Measurements from ENCODE around the gene STK4.
"Not testable (repeated sequence)": the region's sequence is repeated elsewhere in the genome, so short reads cannot be mapped to it uniquely, and the experiment has no call there.

Gene STK4

GRCh38 chr20:45056473-45057173 is 90.3 kb downstream of the STK4 start:
- DNase-seq (ENCODE audit: insufficient read length, low spot score) = no peak
- no peak for TF ChIP-seq TAF1 (IDR thresholded peaks at IDR 0.05; ENCODE audit: low read depth, low read length)
- no peak for TF ChIP-seq POLR2AphosphoS5 (IDR thresholded peaks at IDR 0.05; ENCODE audit: low read depth, low read length)
- no peak for TF ChIP-seq SPI1 (IDR thresholded peaks at IDR 0.05; ENCODE audit: low read depth, low read length)
- no peak for TF ChIP-seq PAX5 (IDR thresholded peaks at IDR 0.05; ENCODE audit: insufficient read depth, low read length, severe bottlenecking)
- no peak for TF ChIP-seq POU2F2 (IDR thresholded peaks at IDR 0.05; ENCODE audit: low read depth, low read length)
- TF ChIP-seq POLR2A (IDR thresholded peaks at IDR 0.05; ENCODE audit: low read depth, low read length) = no peak
- FAIRE-seq = no peak

- TF ChIP-seq PAX5 (IDR thresholded peaks at IDR 0.05; ENCODE audit: insufficient read depth, low read length, severe bottlenecking) = no peak
- no peak for TF ChIP-seq POLR2A (IDR thresholded peaks at IDR 0.05; ENCODE audit: low read depth, low read length)
- TF ChIP-seq SPI1 (IDR thresholded peaks at IDR 0.05; ENCODE audit: low read depth, low read length) = no peak
- TF ChIP-seq POLR2AphosphoS5 (IDR thresholded peaks at IDR 0.05; ENCODE audit: low read depth, low read length) = no peak
- TF ChIP-seq TAF1 (IDR thresholded peaks at IDR 0.05; ENCODE audit: low read depth, low read length) = no peak
- no peak for TF ChIP-seq POU2F2 (IDR thresholded peaks at IDR 0.05; ENCODE audit: low read depth, low read length)
- DNase-seq (ENCODE audit: insufficient read length, low spot score) = no peak
- no peak for FAIRE-seq
These were observed 92.0 kb downstream of the STK4 start for GRCh38 chr20:45058168-45058850.

GRCh38 chr20:45059022-45059728 is 92.9 kb downstream of the STK4 start:
- no peak for TF ChIP-seq POU2F2 (IDR thresholded peaks at IDR 0.05; ENCODE audit: low read depth, low read length)
- no peak for TF ChIP-seq POLR2AphosphoS5 (IDR thresholded peaks at IDR 0.05; ENCODE audit: low read depth, low read length)
- TF ChIP-seq TAF1 (IDR thresholded peaks at IDR 0.05; ENCODE audit: low read depth, low read length) = no peak
- TF ChIP-seq POLR2A (IDR thresholded peaks at IDR 0.05; ENCODE audit: low read depth, low read length) = no peak
- no peak for TF ChIP-seq SPI1 (IDR thresholded peaks at IDR 0.05; ENCODE audit: low read depth, low read length)
- no peak for TF ChIP-seq PAX5 (IDR thresholded peaks at IDR 0.05; ENCODE audit: insufficient read depth, low read length, severe bottlenecking)
- FAIRE-seq = peak; percentile 16

GRCh38 chr20:45060294-45060693 is 94.0 kb downstream of the STK4 start:
- no peak for FAIRE-seq
- TF ChIP-seq POLR2A (IDR thresholded peaks at IDR 0.05; ENCODE audit: low read depth, low read length) (no peak), PAX5 (IDR thresholded peaks at IDR 0.05; ENCODE audit: insufficient read depth, low read length, severe bottlenecking) (no peak), POU2F2 (IDR thresholded peaks at IDR 0.05; ENCODE audit: low read depth, low read length) (no peak), POLR2AphosphoS5 (IDR thresholded peaks at IDR 0.05; ENCODE audit: low read depth, low read length) (no peak), SPI1 (IDR thresholded peaks at IDR 0.05; ENCODE audit: low read depth, low read length) (no peak), TAF1 (IDR thresholded peaks at IDR 0.05; ENCODE audit: low read depth, low read length) (no peak)
- DNase-seq (ENCODE audit: insufficient read length, low spot score) = no peak

More at GRCh38 chr20:45059022-45059728, 92.9 kb downstream of the STK4 start:
- no peak for DNase-seq (ENCODE audit: insufficient read length, low spot score)

- no peak for TF ChIP-seq PAX5 (IDR thresholded peaks at IDR 0.05; ENCODE audit: insufficient read depth, low read length, severe bottlenecking)
- no peak for TF ChIP-seq POLR2AphosphoS5 (IDR thresholded peaks at IDR 0.05; ENCODE audit: low read depth, low read length)
- FAIRE-seq = no peak
- DNase-seq (ENCODE audit: insufficient read length, low spot score) = no peak
These were observed 94.9 kb downstream of the STK4 start for GRCh38 chr20:45061244-45061643.

- not testable (repeated sequence) for DNase-seq (ENCODE audit: insufficient read length, low spot score); FAIRE-seq
These were observed 96.8 kb downstream of the STK4 start for GRCh38 chr20:45063107-45063506.

- TF ChIP-seq PAX5 (IDR thresholded peaks at IDR 0.05; ENCODE audit: insufficient read depth, low read length, severe bottlenecking) (no peak), POLR2AphosphoS5 (IDR thresholded peaks at IDR 0.05; ENCODE audit: low read depth, low read length) (no peak), SPI1 (IDR thresholded peaks at IDR 0.05; ENCODE audit: low read depth, low read length) (no peak), TAF1 (IDR thresholded peaks at IDR 0.05; ENCODE audit: low read depth, low read length) (no peak), POLR2A (IDR thresholded peaks at IDR 0.05; ENCODE audit: low read depth, low read length) (no peak), POU2F2 (IDR thresholded peaks at IDR 0.05; ENCODE audit: low read depth, low read length) (no peak)
- no peak for FAIRE-seq
- DNase-seq (ENCODE audit: insufficient read length, low spot score) = no peak
These were observed 98.5 kb downstream of the STK4 start for GRCh38 chr20:45064812-45065211.

GRCh38 chr20:45066372-45066771 is 100.1 kb downstream of the STK4 start:
- DNase-seq (ENCODE audit: insufficient read length, low spot score) (no peak), FAIRE-seq (no peak)
- TF ChIP-seq POLR2AphosphoS5 (IDR thresholded peaks at IDR 0.05; ENCODE audit: low read depth, low read length) = no peak
- TF ChIP-seq PAX5 (IDR thresholded peaks at IDR 0.05; ENCODE audit: insufficient read depth, low read length, severe bottlenecking) = no peak
- TF ChIP-seq TAF1 (IDR thresholded peaks at IDR 0.05; ENCODE audit: low read depth, low read length) = no peak
- no peak for TF ChIP-seq POU2F2 (IDR thresholded peaks at IDR 0.05; ENCODE audit: low read depth, low read length)
- no peak for TF ChIP-seq POLR2A (IDR thresholded peaks at IDR 0.05; ENCODE audit: low read depth, low read length)
- TF ChIP-seq SPI1 (IDR thresholded peaks at IDR 0.05; ENCODE audit: low read depth, low read length) = no peak

- DNase-seq (ENCODE audit: insufficient read length, low spot score) (no peak), FAIRE-seq (no peak)
- TF ChIP-seq POLR2A (IDR thresholded peaks at IDR 0.05; ENCODE audit: low read depth, low read length) (no peak), POU2F2 (IDR thresholded peaks at IDR 0.05; ENCODE audit: low read depth, low read length) (no peak), SPI1 (IDR thresholded peaks at IDR 0.05; ENCODE audit: low read depth, low read length) (no peak), POLR2AphosphoS5 (IDR thresholded peaks at IDR 0.05; ENCODE audit: low read depth, low read length) (no peak), TAF1 (IDR thresholded peaks at IDR 0.05; ENCODE audit: low read depth, low read length) (no peak), PAX5 (IDR thresholded peaks at IDR 0.05; ENCODE audit: insufficient read depth, low read length, severe bottlenecking) (no peak)
These were observed 100.8 kb downstream of the STK4 start for GRCh38 chr20:45067087-45067486.
